HepG2 (cell line): ENCODE data around the gene NRBF2. TPM values are rescaled to one million over a fixed set of nuclear protein-coding genes. Genes with fewer than 3 reads are reported as not detected.

Experiments
- ATRX ChIP-seq: sonication (generic); formaldehyde crosslinking; IDR thresholded peaks from 2 replicates; pipeline ENCODE4 v1.4.0; 2020; ENCODE audit warnings: missing genetic modification reagents, borderline replicate concordance
- CEBPB ChIP-seq: IDR thresholded peaks from 2 replicates; pipeline ENCODE4 v1.6.1; 2011; ENCODE audit warnings: low read depth, low read length, improper control_type of control experiment, borderline replicate concordance
- SAP130 ChIP-seq: IDR thresholded peaks from 2 replicates; pipeline ENCODE4 v1.6.1; 2016; ENCODE audit warnings: low read depth
- TEAD3 ChIP-seq: optimal IDR thresholded peaks from 2 replicates; pipeline ENCODE3; 2016; ENCODE audit warnings: borderline replicate concordance
- TSC22D2 ChIP-seq: sonication (generic); formaldehyde crosslinking; IDR thresholded peaks from 2 replicates; pipeline ENCODE4 v1.5.1; 2020; ENCODE audit warnings: missing genetic modification reagents, mild to moderate bottlenecking, borderline replicate concordance
- U2AF1 ChIP-seq: fragments of 200-400 bp; formaldehyde crosslinking; optimal IDR thresholded peaks from 2 replicates; pipeline ENCODE3; 2017; ENCODE audit warnings: mild to moderate bottlenecking, low read depth, low read length
- ZBTB21 ChIP-seq: sonication (generic); formaldehyde crosslinking; IDR thresholded peaks from 2 replicates; pipeline ENCODE4 v1.4.0; 2020; ENCODE audit warnings: missing genetic modification reagents
- ZFP37 ChIP-seq: sonication (generic); formaldehyde crosslinking; IDR thresholded peaks from 2 replicates; pipeline ENCODE4 v1.4.0; 2020; ENCODE audit warnings: missing genetic modification reagents, borderline replicate concordance
- ZNF20 ChIP-seq: sonication (generic); formaldehyde crosslinking; IDR thresholded peaks from 2 replicates; pipeline ENCODE4 v1.4.0; 2020; ENCODE audit warnings: mild to moderate bottlenecking, moderate library complexity, missing genetic modification reagents
- ZNF232 ChIP-seq: sonication (generic); formaldehyde crosslinking; IDR thresholded peaks from 2 replicates; pipeline ENCODE4 v1.4.0; 2020; ENCODE audit warnings: missing genetic modification reagents, borderline replicate concordance
- polyA plus RNA-seq, 8 experiments: library from polyadenylated mRNA; depleted of rRNA in 3 of 8; stranded (reverse) in 7 of 8; unstranded in 1 of 8; fragments of >200 nt; fragmentation: Illumina TruSeq in 4 of 8; extraction: Trizol in 4 of 8; gene quantifications; 2 replicates each; pipeline versions ENCODE4 v1.2.1 to v1.2.3, GENCODE V29; 2011 to 2016; ENCODE audit warnings: low read depth in 4 of 8, missing spikeins in 1 of 8, mixed read lengths in 1 of 8; ENCODE audit not compliant: insufficient read depth in 1 of 8
- total RNA-seq, 5 experiments: library from RNA; depleted of rRNA; stranded (reverse); fragments of >200 nt; fragmentation: Illumina TruSeq; extraction: Trizol; gene quantifications; 2 replicates each; pipeline ENCODE4 v1.2.3, GENCODE V29; 2016; ENCODE audit warnings: low read depth in 1 of 5
- TF ChIP-seq, protein P1 (sequence below): IDR thresholded peaks from 2 replicates; pipeline ENCODE4 v1.6.1; 2016
- TF ChIP-seq, protein P2 (sequence below): IDR thresholded peaks from 2 replicates; pipeline ENCODE4 v1.4.0; 2020; ENCODE audit warnings: mild to moderate bottlenecking, missing genetic modification reagents
- TF ChIP-seq, protein P3 (sequence below): sonication (generic); formaldehyde crosslinking; IDR thresholded peaks from 2 replicates; pipeline ENCODE4 v1.4.0; 2020; ENCODE audit warnings: mild to moderate bottlenecking, low read depth, missing genetic modification reagents
- TF ChIP-seq, protein P4 (sequence below): IDR thresholded peaks from 2 replicates; pipeline ENCODE4 v1.6.1; 2016; ENCODE audit warnings: low read depth
- TF ChIP-seq, protein P5 (sequence below): sonication (generic); formaldehyde crosslinking; IDR thresholded peaks from 2 replicates; pipeline ENCODE4 v1.4.0; 2020; ENCODE audit warnings: missing genetic modification reagents, borderline replicate concordance
- TF ChIP-seq, protein P6 (sequence below): IDR thresholded peaks from 2 replicates; pipeline ENCODE4 v1.6.1; 2012; ENCODE audit warnings: low read depth, low read length, improper control_type of control experiment

NRBF2 gene
- total and polyA plus RNA-seq, 2 of the 13 experiments (the other 11 are each of a cell fraction or from before 2014, with no cell fraction given): 20.0 to 28.4 TPM

DNA sequence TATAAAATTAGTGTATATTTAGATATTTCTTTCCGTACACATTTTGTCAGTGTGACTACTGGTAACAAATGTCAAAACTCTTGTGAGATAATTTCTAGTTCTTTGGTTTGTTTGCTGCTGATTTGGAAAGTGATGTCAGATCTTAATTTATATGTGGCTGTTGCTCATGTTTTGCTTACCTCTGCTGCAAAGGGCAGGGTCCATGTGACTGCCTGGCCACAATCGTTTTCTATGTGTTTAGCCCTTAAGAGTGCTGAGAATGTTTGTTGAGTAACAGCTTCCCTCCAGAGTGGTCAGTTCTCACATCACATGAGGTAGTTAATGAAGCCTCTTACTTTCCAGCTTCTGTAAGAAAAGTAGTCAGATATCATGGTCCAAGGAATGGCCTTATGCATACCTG, 4.2 kb downstream of the NRBF2 start (continued):
- TF ChIP-seq, protein P1, sequence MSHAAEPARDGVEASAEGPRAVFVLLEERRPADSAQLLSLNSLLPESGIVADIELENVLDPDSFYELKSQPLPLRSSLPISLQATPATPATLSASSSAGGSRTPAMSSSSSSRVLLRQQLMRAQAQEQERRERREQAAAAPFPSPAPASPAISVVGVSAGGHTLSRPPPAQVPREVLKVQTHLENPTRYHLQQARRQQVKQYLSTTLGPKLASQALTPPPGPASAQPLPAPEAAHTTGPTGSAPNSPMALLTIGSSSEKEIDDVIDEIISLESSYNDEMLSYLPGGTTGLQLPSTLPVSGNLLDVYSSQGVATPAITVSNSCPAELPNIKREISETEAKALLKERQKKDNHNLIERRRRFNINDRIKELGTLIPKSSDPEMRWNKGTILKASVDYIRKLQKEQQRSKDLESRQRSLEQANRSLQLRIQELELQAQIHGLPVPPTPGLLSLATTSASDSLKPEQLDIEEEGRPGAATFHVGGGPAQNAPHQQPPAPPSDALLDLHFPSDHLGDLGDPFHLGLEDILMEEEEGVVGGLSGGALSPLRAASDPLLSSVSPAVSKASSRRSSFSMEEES (CRISPR knock-in tag): peak; percentile 40; the same call in 1 of the 2 replicates
- TF ChIP-seq TSC22D2 (CRISPR knock-in tag) (no peak), CEBPB (peak; percentile 35; the same call in 1 of the 2 replicates), SAP130 (CRISPR knock-in tag) (0 out of 2 replicates have a peak, but pooled peaks have one; percentile 15), ATRX (no peak), TEAD3 (peak; percentile 25), ZNF232 (CRISPR knock-in tag) (0 out of 2 replicates have a peak, but pooled peaks have one; percentile 25), ZBTB21 (peak; percentile 19; the same call in 1 of the 2 replicates), ZNF20 (no peak), ZFP37 (CRISPR knock-in tag) (no peak), U2AF1 (no peak)
- TF ChIP-seq, protein P2, sequence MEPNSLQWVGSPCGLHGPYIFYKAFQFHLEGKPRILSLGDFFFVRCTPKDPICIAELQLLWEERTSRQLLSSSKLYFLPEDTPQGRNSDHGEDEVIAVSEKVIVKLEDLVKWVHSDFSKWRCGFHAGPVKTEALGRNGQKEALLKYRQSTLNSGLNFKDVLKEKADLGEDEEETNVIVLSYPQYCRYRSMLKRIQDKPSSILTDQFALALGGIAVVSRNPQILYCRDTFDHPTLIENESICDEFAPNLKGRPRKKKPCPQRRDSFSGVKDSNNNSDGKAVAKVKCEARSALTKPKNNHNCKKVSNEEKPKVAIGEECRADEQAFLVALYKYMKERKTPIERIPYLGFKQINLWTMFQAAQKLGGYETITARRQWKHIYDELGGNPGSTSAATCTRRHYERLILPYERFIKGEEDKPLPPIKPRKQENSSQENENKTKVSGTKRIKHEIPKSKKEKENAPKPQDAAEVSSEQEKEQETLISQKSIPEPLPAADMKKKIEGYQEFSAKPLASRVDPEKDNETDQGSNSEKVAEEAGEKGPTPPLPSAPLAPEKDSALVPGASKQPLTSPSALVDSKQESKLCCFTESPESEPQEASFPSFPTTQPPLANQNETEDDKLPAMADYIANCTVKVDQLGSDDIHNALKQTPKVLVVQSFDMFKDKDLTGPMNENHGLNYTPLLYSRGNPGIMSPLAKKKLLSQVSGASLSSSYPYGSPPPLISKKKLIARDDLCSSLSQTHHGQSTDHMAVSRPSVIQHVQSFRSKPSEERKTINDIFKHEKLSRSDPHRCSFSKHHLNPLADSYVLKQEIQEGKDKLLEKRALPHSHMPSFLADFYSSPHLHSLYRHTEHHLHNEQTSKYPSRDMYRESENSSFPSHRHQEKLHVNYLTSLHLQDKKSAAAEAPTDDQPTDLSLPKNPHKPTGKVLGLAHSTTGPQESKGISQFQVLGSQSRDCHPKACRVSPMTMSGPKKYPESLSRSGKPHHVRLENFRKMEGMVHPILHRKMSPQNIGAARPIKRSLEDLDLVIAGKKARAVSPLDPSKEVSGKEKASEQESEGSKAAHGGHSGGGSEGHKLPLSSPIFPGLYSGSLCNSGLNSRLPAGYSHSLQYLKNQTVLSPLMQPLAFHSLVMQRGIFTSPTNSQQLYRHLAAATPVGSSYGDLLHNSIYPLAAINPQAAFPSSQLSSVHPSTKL (CRISPR knock-in tag): 0 out of 2 replicates have a peak, but pooled peaks have one; percentile 14
- TF ChIP-seq, protein P3, sequence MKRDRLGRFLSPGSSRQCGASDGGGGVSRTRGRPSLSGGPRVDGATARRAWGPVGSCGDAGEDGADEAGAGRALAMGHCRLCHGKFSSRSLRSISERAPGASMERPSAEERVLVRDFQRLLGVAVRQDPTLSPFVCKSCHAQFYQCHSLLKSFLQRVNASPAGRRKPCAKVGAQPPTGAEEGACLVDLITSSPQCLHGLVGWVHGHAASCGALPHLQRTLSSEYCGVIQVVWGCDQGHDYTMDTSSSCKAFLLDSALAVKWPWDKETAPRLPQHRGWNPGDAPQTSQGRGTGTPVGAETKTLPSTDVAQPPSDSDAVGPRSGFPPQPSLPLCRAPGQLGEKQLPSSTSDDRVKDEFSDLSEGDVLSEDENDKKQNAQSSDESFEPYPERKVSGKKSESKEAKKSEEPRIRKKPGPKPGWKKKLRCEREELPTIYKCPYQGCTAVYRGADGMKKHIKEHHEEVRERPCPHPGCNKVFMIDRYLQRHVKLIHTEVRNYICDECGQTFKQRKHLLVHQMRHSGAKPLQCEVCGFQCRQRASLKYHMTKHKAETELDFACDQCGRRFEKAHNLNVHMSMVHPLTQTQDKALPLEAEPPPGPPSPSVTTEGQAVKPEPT (CRISPR knock-in tag): no peak
- TF ChIP-seq, protein P4, sequence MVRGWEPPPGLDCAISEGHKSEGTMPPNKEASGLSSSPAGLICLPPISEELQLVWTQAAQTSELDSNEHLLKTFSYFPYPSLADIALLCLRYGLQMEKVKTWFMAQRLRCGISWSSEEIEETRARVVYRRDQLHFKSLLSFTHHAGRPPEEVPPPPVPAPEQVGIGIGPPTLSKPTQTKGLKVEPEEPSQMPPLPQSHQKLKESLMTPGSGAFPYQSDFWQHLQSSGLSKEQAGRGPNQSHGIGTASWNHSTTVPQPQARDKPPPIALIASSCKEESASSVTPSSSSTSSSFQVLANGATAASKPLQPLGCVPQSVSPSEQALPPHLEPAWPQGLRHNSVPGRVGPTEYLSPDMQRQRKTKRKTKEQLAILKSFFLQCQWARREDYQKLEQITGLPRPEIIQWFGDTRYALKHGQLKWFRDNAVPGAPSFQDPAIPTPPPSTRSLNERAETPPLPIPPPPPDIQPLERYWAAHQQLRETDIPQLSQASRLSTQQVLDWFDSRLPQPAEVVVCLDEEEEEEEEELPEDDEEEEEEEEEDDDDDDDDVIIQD (CRISPR knock-in tag): no peak
- TF ChIP-seq, protein P5, sequence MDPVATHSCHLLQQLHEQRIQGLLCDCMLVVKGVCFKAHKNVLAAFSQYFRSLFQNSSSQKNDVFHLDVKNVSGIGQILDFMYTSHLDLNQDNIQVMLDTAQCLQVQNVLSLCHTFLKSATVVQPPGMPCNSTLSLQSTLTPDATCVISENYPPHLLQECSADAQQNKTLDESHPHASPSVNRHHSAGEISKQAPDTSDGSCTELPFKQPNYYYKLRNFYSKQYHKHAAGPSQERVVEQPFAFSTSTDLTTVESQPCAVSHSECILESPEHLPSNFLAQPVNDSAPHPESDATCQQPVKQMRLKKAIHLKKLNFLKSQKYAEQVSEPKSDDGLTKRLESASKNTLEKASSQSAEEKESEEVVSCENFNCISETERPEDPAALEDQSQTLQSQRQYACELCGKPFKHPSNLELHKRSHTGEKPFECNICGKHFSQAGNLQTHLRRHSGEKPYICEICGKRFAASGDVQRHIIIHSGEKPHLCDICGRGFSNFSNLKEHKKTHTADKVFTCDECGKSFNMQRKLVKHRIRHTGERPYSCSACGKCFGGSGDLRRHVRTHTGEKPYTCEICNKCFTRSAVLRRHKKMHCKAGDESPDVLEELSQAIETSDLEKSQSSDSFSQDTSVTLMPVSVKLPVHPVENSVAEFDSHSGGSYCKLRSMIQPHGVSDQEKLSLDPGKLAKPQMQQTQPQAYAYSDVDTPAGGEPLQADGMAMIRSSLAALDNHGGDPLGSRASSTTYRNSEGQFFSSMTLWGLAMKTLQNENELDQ (CRISPR knock-in tag): no peak
- TF ChIP-seq, protein P6, sequence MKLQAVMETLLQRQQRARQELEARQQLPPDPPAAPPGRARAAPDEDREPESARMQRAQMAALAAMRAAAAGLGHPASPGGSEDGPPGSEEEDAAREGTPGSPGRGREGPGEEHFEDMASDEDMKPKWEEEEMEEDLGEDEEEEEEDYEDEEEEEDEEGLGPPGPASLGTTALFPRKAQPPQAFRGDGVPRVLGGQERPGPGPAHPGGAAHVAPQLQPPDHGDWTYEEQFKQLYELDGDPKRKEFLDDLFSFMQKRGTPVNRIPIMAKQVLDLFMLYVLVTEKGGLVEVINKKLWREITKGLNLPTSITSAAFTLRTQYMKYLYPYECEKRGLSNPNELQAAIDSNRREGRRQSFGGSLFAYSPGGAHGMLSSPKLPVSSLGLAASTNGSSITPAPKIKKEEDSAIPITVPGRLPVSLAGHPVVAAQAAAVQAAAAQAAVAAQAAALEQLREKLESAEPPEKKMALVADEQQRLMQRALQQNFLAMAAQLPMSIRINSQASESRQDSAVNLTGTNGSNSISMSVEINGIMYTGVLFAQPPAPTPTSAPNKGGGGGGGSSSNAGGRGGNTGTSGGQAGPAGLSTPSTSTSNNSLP: 0 out of 2 replicates have a peak, but pooled peaks have one; percentile 40
